ENCODE measurements around the gene POR.

The POR gene

DNA sequence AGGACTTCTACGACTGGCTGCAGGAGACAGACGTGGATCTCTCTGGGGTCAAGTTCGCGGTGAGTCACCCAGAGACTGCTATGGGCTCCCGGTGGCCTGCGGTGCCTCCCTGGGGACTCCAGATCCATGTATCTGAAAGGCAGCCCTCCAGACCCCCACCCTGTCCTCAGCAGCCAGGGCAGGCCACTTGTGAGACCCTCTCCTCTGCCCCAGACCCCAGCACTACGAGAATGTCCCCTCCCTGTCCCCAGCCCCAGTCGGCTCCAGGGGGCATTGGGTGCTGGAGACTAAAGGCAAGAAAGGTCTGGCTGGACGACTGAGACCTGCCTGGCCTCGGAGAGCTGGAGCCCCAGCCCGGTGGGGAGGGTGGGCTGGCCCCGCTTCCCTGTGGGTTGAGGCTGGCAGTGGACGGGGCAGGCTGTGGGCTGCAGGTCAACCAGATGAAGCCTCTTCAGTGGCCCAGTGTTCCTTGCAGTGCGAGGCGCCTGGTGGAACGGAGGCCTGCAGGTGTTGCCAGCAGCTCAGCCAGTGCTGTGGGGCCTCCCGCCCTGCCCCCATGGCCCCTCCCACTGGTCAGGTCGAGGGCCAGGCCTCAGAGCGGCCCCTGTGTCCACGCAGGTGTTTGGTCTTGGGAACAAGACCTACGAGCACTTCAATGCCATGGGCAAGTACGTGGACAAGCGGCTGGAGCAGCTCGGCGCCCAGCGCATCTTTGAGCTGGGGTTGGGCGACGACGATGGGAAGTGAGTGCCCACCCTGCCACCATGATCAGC, 65.7 kb downstream of the POR start:
- no peak for DNase-seq

DNA sequence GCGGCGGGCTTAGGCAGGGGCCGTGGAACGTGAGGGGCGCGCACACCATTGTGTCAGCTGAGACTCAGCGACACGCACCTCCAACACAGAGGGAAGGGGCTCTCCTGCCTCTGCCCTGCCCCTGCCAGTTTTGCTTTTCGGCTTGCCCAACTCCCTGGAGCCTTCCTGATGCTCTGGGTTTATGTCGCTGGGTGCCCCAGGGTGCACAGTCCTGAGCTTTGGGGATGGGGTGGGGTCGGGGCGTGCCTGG, 66.2 kb downstream of the POR start:
- no peak for DNase-seq

DNA sequence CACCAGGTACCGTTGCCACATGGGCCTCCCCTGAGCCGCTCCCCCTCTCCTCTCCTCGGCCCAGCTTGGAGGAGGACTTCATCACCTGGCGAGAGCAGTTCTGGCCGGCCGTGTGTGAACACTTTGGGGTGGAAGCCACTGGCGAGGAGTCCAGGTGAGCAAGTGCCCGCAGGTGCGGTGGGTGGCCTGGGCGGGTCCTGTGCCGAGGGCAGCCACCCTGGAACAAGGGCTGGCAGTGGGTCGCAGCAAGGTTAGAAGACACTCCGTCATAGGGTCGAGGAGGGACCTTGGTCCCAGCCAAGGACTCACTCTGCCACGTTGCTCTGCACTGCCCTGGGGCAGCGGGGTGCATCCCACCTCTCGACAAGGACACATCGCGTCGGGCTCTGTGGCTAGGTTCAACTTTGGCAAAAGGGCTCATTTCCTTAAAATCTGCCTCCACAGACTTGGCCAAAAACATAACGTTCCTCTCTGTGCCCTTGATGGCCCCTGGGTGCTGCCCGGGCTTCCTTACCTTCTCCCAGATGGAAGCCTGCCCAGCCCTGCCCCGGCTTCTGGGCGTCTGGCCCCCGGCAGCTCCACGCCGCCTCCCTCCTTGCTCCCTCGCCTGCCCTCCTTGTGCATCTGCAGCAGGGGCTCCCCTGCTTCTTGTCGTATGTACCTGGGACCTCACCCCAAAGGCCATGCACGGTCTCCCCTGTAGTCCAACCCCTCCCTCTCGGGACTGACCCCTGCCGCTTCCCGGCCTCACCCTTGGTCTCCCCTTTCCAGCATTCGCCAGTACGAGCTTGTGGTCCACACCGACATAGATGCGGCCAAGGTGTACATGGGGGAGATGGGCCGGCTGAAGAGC, 66.7 kb downstream of the POR start:
- no peak for DNase-seq

DNA sequence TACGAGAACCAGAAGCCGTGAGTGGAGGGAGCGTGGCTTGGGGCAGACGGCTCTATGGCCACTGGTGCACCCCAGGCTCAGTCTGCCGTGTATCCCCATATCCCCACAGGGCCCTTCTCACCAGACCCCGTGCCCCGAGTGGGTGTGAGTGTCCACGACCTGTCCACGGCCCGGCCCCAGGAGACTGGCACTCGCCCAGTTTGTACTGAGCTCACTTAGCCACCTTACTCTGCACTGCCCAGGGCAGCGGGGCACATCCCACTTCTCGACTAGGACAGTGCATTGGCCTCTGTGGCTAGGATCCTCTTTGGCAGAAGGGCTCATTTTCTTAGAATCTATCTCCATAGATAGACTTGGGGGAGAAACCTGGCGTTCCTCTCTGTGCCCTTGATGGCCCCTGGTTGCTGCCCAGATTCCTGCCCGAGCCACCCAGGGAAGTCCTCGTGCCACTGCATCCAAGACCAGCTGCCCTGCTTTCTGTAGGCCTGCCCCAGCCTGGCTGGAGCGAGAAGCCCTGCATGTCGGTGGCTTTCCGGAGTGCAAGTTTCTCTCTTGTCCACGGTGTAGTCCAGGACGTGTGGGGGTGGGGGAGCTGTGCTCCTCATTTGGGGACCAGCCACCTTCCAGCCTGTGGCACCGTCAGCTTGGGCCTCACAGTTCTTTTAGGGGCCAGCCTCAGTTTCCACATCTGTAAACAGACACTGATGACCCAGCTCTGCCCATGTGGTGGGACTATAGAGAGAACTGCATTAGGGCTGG, 67.5 kb downstream of the POR start:
- no peak for DNase-seq

DNA sequence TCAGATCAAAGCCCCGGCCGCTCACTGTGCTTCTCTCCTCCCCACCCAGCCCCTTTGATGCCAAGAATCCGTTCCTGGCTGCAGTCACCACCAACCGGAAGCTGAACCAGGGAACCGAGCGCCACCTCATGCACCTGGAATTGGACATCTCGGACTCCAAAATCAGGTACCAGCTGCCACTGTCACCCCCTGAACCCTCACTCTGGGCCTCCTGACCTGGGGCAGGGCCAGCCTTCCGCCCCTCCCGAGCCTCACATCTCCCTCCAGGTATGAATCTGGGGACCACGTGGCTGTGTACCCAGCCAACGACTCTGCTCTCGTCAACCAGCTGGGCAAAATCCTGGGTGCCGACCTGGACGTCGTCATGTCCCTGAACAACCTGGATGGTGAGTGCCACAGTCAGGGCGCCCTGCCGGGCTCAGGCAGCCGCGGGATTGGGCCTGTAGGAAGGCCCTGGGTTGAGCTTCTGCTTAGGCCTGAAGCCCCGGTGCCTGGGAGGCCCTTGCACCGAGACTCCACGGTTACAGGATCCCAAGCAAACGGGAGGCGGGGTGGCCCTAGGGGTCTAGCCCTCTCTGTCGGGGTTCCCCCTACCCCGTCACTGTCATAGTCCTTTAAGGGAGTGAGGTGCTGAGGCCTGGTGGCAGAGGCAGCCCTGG, 68.6 kb downstream of the POR start:
- DNase-seq, result no peak

DNA sequence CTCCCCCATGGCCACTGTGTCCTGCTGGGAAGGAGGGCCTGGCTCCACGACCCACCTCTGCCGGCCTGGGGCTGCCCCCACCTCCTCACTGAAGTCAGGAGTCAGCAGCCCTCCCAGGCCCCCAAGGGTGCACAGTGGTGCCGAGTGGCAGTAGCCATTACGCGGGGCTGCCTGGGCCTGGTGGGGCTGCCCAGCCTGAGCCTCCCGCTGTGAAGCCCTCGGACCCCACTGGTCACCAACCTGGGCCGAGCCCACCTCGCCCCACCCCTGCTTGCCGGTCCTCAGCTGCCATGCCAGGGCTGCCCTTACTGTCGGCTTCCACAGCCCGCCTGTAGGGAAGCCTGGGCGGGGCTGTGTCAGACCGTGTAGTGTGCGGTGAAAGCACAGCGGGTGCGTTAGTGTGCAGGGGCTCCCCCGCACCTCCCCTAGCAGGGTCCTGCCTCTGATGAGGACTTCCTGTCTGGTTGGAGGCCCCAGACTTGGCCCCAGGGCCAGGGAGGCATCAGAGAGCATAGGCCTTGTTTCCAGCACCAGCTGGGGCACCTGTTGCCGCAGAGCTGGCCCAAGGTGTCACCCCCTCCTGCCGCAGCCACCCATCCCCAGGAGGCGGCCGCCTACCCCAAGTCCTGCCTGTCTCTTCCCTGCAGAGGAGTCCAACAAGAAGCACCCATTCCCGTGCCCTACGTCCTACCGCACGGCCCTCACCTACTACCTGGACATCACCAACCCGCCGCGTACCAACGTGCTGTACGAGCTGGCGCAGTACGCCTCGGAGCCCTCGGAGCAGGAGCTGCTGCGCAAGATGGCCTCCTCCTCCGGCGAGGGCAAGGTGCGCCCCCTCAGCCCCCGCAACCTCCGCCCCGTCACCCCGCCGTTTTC, 69.4 kb downstream of the POR start:
- no peak for DNase-seq

DNA sequence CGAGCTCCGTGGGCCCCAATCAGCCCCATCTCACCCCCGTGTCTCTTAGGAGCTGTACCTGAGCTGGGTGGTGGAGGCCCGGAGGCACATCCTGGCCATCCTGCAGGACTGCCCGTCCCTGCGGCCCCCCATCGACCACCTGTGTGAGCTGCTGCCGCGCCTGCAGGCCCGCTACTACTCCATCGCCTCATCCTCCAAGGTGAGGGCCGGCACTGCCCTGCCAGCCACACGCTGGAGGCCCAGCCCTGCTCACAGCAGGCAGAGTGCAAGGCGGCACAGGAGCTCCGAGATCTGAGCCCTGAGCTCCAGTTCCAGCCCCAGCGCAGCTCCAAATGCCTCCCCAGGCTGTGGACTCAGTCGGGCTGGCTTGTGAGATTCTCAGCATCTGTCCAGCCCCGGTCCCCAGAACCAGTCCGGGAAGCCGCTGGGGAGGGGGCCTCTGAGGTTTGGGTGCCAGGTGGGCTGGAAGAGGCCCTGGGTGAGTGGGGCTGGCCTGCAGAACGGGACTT, 70.1 kb downstream of the POR start:
- no peak for DNase-seq

DNA sequence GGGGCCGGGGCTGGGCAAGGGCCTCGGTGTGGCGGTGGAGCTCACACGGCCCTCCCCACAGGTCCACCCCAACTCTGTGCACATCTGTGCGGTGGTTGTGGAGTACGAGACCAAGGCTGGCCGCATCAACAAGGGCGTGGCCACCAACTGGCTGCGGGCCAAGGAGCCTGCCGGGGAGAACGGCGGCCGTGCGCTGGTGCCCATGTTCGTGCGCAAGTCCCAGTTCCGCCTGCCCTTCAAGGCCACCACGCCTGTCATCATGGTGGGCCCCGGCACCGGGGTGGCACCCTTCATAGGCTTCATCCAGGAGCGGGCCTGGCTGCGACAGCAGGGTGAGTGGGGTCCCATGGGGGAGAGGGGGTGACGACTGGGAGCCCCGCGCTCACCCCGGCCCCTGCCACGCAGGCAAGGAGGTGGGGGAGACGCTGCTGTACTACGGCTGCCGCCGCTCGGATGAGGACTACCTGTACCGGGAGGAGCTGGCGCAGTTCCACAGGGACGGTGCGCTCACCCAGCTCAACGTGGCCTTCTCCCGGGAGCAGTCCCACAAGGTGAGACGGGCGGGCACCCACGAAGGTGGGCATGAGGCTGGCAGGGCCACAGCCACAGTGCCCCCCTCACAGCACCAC, 70.7 kb downstream of the POR start:
- DNase-seq, result peak; percentile 26

DNA sequence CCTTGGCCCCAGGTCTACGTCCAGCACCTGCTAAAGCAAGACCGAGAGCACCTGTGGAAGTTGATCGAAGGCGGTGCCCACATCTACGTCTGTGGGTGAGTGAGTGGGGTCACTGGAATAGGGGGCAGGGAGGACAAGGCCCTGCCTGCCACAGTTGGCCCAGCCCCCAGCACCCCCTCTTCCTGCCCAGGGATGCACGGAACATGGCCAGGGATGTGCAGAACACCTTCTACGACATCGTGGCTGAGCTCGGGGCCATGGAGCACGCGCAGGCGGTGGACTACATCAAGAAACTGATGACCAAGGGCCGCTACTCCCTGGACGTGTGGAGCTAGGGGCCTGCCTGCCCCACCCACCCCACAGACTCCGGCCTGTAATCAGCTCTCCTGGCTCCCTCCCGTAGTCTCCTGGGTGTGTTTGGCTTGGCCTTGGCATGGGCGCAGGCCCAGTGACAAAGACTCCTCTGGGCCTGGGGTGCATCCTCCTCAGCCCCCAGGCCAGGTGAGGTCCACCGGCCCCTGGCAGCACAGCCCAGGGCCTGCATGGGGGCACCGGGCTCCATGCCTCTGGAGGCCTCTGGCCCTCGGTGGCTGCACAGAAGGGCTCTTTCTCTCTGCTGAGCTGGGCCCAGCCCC, 71.3 kb downstream of the POR start:
- DNase-seq, result no peak

DNA sequence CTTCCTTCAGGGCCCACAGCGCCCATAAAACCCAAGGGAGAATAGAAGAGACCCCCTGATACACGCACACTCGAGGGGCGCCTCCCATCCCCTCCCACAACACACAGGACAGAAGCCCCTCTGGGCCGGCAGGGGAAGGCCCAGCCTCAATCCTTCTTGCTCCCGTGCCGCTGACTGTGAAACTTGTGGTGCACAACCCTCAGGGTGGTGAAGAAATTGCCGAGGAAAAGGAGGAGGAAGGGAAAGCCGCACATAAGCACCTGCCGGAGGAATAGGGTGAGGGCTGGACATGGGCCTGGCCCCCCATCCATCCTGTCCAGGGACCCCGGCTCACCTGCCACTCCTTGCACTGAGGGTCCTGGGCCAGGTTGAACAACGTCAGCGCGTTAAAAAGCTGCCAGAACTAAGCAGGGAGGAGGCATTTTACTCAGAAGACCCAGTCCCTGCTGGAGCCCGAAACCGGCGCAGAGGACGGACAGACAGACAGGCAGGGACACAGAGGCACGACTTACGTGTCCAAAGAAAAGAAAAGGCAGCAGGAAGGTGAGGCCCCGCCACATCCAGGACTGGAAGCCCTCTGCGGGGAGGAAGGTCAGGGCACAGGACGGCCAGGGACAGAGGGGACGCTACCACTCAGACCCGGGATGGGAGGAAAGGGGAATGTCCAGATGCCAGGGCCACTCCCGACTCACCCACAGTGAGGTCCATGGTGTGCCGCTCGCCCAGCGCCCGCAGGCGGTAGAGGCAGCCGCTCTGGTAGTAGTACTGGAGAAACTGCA, 72.3 kb downstream of the POR start:
- no peak for DNase-seq

DNA sequence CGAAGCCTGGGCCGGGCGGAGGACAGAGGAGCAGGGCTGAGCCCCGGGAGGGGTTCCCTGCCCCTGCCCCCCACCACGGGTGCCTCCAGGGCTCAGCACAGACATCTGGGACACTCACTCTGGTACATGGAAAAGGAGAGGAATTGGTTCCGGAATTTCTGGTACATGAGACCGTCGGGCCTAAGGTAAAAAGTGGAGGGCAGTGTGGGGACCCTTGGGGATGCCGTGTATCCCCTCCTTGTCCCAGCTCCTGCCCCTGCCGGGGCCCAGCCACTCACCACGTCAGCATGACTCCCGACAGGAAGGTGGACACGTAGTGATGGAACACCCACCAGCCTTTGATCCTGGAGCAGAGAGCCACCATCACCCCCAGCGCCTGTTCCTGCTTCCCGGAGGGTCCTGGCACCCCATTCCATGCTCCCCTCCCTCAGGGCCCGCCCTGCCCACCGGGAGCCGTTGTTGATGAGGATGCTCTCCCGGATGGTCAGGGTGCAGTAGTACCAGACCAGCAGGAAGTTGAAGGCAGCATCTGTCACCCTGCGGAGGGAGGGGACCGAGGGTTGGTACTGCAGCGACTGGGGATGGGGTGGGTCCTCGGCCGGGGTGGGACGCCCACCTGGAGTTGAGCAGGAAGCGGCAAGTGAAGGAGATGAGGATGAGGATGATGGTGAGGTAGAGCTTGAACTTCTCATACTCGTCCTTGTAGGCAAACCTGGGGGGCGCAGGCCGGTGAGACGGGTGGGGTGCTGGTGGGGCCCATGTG, 73.0 kb downstream of the POR start:
- DNase-seq, result no peak

DNA sequence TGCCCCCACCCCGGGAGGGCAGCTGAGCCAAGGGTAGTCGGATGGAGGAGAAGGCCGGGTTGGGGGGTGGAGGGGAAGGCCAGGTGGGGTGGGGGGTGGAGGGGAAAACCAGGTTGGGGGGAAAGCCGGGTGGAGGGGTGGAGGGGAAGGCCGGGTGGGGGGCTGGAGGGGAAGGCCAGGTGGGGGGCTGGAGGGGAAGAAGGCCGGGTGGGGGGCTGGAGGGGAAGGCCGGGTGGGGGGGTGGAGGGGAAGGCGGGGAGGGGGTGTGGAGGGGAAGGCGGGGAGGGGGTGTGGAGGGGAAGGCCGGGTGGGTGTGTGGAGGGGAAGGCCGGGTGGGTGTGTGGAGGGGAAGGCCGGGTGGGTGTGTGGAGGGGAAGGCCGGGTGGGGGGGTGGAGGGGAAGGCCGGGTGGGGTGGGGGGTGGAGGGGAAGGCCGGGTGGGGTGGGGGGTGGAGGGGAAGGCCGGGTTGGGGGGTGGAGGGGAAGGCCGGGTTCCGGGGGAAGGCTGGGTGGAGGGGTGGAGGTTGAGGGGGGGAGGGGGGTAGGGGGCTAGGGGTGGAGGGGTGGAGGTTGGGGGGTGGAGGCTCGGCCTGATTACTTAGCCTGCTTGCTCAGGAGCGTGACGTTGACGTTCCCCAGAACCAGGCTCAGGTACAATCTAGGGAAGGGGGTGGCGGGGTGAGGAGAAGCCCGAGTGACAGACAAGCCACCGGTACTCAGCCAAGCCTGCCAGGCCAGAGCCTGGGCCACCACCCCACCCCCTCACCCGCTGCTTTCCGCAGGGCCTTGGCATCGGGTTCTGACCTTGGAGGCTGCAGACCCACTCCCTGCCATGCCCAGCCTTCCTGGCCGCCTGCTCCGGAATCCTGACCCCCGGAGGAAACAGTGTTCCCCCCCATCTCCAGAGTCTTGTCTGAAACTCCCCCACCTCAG, 73.9 kb downstream of the POR start:
- DNase-seq, result no peak

DNA sequence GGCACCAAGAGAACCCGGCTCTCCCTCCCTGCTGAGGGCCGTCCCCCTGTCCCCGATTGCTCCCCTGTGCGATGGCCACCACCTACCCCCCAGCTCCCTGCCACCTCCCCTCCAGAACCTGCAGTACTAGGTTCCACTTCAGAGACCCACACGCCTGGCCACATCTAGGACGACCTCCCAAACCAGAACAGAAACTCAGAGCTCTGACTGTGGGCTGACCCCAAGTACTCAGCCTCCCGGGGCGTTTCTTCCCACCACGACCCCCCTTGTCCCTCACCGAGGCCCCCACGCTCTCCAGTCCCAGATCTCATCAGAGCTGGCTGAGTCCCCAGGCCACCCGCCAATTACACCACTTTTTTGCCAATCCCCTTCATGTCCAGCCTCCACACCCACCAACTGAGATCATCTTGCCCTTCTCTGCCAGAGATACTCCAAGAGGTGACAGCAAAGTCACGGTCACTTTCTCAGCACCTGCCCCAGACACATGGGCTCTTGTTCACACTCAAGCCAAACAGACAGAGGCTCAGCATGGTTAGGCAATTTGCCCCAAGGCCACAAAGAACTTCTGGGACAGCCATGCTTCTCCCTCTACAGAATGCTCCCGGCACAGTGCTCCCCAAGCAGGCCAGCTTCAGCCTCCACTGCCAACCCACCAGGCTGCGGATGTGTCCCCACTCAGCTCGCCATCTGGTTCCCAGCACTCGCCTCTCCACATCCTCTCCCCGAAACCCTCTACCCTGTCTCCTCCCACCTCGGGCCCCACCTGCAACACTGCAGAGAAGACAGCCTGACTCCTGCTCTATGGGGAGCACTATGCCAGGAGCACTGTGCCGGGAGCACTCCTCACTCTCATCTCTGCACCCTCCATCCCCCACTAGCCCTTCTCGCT, 74.8 kb downstream of the POR start:
- DNase-seq, result peak; percentile 49

DNA sequence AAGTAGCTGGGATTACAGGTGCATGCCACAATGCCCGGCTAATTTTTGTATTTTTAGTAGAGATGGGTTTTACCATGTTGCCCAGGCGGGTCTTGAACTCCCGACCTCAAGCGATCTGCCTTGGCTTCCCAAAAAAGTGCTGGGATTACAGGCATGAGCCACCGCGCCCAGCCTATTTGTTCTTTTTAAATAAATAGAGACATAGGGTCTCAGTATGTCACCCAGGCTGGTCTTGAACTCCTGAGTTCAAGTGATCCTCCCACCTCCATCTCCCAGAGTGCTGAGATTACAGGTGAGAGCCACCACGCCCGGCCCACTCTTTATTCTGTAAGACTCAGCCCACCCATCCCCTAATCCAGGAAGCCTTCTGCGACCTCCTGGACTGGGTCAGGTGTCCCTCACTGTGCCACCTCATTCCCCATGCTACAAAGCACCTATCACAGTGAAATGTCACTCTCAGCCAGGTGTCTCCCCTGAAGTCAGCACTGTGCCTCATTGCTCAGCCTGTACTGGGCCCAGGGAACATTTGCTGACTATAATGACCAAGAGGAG, 76.7 kb downstream of the POR start:
- peak; percentile 17 for DNase-seq

DNA sequence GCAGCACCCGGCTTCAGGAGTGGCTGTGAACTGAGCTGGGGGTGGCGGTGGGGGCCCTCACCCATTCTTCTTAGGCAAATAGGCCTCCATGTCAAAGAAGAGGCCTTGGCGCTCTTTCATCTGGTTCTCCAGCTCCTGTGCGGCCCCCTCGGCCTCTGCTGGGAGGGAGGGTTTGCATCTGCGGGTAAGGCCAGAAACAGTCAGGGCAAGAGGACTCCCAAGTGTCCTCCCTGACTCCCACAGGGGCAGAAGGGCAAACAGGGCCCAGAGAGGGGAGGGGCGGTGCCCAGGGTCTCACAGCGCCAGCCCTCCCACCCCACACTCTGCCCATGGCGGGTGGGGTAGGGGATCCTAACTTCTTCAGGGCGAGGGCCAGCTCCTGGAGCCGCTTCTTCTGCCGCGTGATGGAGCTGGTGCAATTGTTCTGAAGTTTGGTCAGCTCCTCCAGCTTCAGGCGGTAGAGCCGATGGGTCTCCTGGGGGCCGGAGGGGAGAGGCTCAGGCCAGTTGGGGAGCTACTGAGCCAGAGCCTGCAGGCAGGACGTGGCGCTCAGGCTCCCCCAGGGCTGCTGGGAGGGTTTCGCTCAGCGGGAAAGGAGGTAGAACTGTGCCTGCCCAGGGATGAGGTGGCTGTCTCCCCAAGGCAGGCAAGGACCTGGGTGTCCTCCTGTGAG, 77.3 kb downstream of the POR start:
- no peak for DNase-seq

DNA sequence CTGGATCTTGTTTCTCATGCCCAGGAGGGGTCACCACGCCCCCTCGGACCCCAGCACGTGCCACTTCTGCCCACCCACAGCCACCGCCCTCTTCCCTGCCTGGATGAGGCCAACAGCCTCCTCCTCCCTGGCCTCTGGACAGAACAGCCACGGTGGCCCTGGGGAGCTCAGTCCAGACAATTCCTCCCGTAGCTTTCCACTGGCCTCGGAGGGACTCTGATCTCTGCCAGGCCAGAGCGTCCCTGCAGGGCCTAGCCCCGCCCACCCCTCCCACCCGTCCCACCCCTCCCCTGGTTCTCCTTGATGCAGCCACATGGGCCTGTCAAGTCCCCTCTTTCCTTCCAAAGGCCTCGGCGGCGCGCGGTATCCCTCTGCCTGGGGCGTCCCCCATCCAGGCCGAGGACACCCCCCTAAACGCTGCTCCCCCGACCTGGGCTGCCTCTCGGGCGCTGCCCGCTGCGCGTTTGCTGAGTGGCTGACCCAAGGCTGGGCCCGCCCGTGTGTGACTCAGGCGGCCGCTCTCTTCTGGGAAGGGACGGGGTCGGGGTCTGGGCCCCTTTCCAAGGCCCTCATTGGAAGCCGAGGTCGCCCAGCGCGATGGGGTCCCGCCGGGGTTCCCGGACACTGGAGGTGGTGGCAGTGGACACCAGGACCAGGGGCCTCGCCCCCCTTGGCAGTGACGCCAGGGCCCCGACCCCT, 78.9 kb downstream of the POR start:
- peak; percentile 71 for DNase-seq

Data from right hindlimb (tissue), 1 donor.